Epithelial cell of prostate (primary cell): ENCODE results near the gene AHI1.
A peak's percentile ranks its signal among the peaks of the same experiment; 100 is the strongest.
"Not testable (repeated sequence)": the region's sequence is repeated elsewhere in the genome, so short reads cannot be mapped to it uniquely, and the experiment has no call there.

Source experiments
- DNase-seq: peaks from one replicate; pipeline ENCODE4 v3.0.0-alpha.2; 2011; ENCODE audit warnings: low read depth, low spot score
- H3K27ac ChIP-seq: fragments of 450-650 bp; 2 replicates; pipeline ENCODE4 v1.5.1; 2017; ENCODE audit warnings: mild to moderate bottlenecking

AHI1 gene

DNA sequence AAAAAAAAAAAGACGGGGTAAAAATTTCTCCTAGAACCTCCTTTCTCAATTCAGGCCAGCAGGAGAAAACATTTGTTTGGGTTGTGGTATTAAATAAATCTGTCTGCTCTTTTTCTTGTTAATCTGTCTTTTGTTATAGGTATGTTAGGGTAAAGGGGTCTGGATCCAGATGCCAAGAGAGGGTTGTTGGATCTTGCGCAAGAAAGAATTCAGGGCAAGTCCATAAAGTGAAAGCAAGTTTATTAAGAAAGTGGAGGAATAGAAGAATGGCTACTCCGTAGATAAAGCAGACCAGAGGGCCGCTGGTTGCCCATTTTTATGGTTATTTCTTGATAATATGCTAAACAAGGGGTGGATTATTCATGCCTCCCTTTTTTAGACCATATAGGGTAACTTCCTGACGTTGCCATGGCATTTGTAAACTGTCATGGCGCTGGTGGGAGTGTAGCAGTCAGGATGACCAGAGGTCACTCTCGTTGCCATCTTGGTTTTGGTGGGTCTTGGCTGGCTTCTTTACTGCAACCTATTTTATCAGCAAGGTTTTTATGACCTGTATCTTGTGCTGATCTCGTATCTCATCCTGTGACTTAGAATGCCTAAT is 251.0 kb downstream of the AHI1 start:
- DNase-seq, H3K27ac ChIP-seq: not testable (repeated sequence)

GRCh38 chr6:135244805-135245204 is 252.7 kb downstream of the AHI1 start:
- no peak for DNase-seq

DNA sequence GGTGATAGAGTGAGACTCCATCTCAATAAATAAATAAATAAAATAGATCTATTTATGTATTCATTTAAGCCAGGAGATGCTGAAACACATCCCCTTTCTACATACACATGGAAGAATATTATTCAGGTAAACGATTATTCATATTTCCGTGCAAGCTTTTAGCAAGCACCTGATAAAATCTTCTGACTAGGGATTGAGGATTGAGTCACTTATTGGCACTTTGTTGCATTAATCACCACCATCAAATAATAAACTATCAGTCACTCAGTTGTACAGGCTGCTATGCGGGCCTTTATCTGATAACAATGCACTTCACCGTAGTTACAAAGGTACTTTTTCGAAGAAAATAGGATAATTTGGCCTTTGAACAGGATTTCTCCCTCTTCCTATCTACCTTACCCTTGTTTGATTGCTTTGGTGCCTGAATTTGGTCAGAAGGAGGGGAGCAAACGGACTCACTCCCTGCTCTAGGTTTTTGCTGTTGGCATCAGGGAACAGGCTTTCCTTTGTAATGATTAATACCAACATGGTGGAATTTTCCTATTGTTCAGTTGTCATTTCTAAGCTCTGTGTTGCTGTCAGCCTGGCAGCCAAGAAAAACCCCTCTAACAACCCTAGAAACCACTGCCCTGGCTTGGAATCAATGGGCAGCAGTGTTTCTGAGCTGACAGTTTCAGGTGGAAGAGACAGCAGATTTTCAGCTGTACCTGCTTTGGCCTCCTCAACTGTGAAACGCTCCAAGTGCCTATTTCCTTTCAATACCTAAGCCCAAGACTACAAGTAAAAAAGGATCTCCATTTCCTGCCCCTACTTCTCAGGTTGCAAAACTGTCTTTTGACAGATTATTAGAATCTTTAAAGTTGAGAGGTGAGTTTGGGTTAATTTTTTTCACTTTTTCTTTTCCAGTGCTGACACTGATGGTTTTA is 253.4 kb downstream of the AHI1 start:
- H3K27ac ChIP-seq: peak overlapping the region; percentile 10
- peak; percentile 60 for DNase-seq

More at GRCh38 chr6:135244805-135245204, 252.7 kb downstream of the AHI1 start:
- H3K27ac ChIP-seq: peak overlapping the region; percentile 10

- DNase-seq: no peak
- H3K27ac ChIP-seq: no peak overlapping the region
Measured at GRCh38 chr6:135240711-135241110, 256.8 kb downstream of the AHI1 start.

DNA sequence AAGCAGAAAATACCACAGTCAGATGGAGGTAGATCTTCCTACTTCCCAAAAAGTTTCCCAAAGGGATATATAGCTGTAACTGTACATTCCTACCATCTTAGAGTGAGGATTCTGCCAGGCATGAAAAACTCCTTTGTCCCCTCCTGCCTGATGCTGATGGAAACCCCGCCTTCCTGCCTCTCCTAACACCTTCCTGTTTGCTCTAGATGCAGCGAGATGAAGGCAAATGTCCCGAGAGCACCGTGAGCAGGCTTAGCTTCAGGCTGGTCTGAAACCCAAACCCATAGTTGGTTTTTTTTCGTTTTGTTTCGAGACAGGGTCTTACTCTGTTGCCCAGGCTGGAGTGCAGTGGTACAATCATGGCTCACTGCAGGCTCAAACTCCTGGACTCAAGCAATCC is 260.8 kb downstream of the AHI1 start:
- no peak overlapping the region for H3K27ac ChIP-seq
- DNase-seq: no peak

DNA sequence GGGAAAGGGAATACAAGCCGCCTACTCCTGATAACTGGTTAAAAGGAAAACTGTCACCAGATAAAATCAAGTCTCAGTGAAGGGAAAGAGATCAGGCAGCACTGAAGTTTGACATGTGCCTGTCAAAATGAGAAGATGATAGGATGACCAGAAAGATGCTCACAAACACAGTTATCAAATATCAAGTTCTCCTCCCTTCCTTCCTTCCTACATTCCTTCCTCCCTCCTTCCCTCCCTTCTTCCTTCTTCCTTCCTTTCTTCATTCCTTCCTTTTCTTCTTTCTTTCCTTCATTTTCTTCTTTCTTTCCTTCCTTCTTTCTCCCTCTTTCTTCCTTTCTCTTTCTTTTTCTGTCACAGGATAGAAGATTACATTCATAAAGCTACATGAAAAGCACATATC is 261.2 kb downstream of the AHI1 start:
- H3K27ac ChIP-seq: no peak overlapping the region
- DNase-seq: no peak

DNA sequence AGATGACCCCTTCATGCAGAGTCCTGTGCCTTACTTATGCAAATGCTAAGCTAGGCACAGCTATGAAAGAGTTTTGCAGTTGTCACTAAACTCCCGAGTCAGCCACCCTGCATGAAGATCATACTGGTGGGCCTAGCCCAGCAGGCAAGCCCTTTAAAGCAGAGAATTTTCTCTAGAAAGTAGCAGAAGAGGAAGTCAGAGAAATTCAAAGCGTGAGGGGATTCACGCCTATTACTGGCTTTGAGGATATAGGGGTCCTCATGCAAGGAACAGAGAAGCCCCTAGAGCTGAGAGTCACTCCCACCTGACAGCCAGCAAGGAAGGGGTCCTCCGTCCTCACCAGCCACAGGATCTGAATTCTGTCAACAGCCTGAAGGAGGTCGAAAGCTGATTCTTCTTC is 261.8 kb downstream of the AHI1 start:
- no peak for DNase-seq
- no peak overlapping the region for H3K27ac ChIP-seq

DNA sequence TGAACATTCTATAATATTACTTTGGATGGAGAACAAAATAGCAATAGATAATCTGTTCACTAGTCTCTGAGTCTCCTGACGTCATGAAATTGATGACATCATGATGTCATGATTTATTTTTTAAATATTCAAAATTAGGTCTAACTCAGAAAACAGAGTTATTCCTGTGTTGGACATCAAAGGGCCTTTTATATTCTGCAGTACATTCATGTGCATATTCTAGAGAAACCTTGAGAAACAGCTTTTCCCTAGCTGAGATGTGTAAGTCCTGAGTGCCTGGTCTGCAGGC is 263.1 kb downstream of the AHI1 start:
- no peak for DNase-seq

GRCh38 chr6:135233686-135234491 is 263.7 kb downstream of the AHI1 start:
- no peak for DNase-seq
- H3K27ac ChIP-seq: no peak overlapping the region

More for the DNA sequence above, 263.1 kb downstream of the AHI1 start:
- no peak overlapping the region for H3K27ac ChIP-seq
